ENCODE data around the gene KDM5A. TPM values are rescaled to one million over a fixed set of nuclear protein-coding genes. Genes with fewer than 3 reads are reported as not detected.

Gene KDM5A
- total RNA-seq, 4 donors from 2014 or later = 52.1 to 72.3 (median 66.2) TPM

GRCh38 chr12:265096-265495, 124.0 kb downstream of the KDM5A start:
- no peak for DNase-seq
- intact Hi-C loops (cut with DNase I) = no loop called here
- 45 to 48% methylated on average over 3 of the region's 3 CpGs for WGBS, 2 donors
- Histone ChIP-seq H3K9me3 (no peaks in the 10 kb centered on the region), H3K27ac (no peak overlapping the region), H3K4me3 (replicated peaks in 1 of 3) (no peak overlapping the region), H3K4me1 (peaks cover 15% of the 10 kb centered on the region in 2 donors), H3K27me3 (no peaks in the 10 kb centered on the region), H3K36me3 (no peaks in the 10 kb centered on the region)
- TF ChIP-seq, protein P1, sequence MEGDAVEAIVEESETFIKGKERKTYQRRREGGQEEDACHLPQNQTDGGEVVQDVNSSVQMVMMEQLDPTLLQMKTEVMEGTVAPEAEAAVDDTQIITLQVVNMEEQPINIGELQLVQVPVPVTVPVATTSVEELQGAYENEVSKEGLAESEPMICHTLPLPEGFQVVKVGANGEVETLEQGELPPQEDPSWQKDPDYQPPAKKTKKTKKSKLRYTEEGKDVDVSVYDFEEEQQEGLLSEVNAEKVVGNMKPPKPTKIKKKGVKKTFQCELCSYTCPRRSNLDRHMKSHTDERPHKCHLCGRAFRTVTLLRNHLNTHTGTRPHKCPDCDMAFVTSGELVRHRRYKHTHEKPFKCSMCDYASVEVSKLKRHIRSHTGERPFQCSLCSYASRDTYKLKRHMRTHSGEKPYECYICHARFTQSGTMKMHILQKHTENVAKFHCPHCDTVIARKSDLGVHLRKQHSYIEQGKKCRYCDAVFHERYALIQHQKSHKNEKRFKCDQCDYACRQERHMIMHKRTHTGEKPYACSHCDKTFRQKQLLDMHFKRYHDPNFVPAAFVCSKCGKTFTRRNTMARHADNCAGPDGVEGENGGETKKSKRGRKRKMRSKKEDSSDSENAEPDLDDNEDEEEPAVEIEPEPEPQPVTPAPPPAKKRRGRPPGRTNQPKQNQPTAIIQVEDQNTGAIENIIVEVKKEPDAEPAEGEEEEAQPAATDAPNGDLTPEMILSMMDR (IDR thresholded peaks at IDR 0.05) = no peak
- no peak for TF ChIP-seq POLR2A (IDR thresholded peaks at IDR 0.05)

DNA sequence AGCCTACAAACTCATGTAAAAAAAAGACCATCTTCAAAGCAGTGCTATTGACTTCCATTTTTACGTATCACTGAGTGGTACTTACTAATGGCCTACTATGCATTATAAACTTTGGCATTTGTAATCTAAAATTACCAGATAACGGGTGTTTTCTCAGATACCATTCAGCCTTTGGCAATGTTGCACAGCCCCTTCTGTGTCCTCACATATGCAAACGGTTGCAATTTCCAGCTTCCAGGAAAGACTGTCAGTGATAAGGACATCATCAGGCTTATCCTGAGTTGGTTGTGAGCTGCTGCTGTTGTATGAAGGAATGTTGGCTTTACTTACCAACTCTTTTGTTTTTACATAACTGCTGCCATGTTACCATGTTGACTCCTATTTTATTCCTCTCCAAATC, 124.9 kb downstream of the KDM5A start:
- WGBS, 2 donors = 83 to 87% methylated on average over 3 of the region's 3 CpGs
- H3K27me3 ChIP-seq = no peaks in the 10 kb centered on the region

GRCh38 chr12:263574-263973, 125.5 kb downstream of the KDM5A start:
- WGBS, 2 donors = 90 to 92% methylated on average over 9 of the region's 9 CpGs
- no peak for DNase-seq
- Histone ChIP-seq H3K27ac (no peak overlapping the region), H3K9me3 (no peaks in the 10 kb centered on the region), H3K27me3 (no peaks in the 10 kb centered on the region), H3K36me3 (no peaks in the 10 kb centered on the region), H3K4me3 (replicated peaks in 1 of 3) (no peak overlapping the region), H3K4me1 (peaks cover 15% of the 10 kb centered on the region in 2 donors)
- TF ChIP-seq, protein P1 (IDR thresholded peaks at IDR 0.05) = no peak
- TF ChIP-seq POLR2A (IDR thresholded peaks at IDR 0.05) = no peak
- intact Hi-C loops (cut with DNase I) = no loop called here

More for the DNA sequence above, 124.9 kb downstream of the KDM5A start:
- H3K4me1 ChIP-seq = peaks cover 15% of the 10 kb centered on the region in 2 donors
- H3K36me3 ChIP-seq = no peaks in the 10 kb centered on the region
- intact Hi-C loops (cut with DNase I) = no loop called here
- H3K27ac ChIP-seq = no peak overlapping the region
- H3K4me3 ChIP-seq (replicated peaks in 1 of 3) = no peak overlapping the region
- no peak for TF ChIP-seq POLR2A (IDR thresholded peaks at IDR 0.05)
- TF ChIP-seq, protein P1 (IDR thresholded peaks at IDR 0.05) = no peak
- H3K9me3 ChIP-seq = no peaks in the 10 kb centered on the region
- DNase-seq = no peak

DNA sequence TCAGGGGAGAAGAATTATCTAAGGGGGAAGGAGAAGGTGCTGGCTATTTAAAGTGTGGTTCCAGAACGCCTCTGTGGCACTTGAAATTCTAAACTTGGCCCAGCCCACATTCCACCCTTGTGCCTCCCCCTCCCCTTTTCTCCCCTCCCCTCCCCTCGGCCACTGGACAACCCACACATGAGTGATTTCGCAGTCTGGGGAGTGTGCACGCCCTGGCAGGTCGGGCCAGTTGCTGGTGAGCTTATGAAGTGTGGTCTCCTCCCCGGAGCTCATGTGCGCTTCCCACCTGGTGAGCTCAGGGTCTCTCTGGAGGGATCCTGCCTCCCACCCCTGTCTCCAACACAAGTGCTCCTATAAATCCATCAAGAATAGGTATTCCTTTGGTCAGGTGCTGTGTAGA, 126.3 kb downstream of the KDM5A start, which contains the start of gene SLC6A13:
Gene SLC6A13 (minus strand): TSS at position 20 of the 400 bp plus-strand sequence. CDS start 2,784 bp downstream, outside the sequence.
- intact Hi-C loops (cut with DNase I) = no loop called here
- 17 to 20% methylated on average over 7 of the region's 7 CpGs for WGBS, 2 donors
- Histone ChIP-seq H3K36me3 (no peaks in the 10 kb centered on the region), H3K4me1 (peaks cover 15% of the 10 kb centered on the region in 2 donors), H3K27me3 (no peaks in the 10 kb centered on the region), H3K9me3 (no peaks in the 10 kb centered on the region), H3K27ac (peak within 1 kb of the TSS; percentile 49 to 69 (median 63)), H3K4me3 (replicated peaks in 1 of 3) (peak within 1 kb of the TSS in 1 of 3 donors; percentile 12)
- peak; percentile 90 to 92 for DNase-seq
- peak in 1 of 2 donors; percentile 79 for TF ChIP-seq POLR2A (IDR thresholded peaks at IDR 0.05)
- TF ChIP-seq, protein P1 (IDR thresholded peaks at IDR 0.05) = no peak

GRCh38 chr12:262113-262512, 127.0 kb downstream of the KDM5A start:
- intact Hi-C loops (cut with DNase I) = no loop called here
- Histone ChIP-seq H3K4me3 (replicated peaks in 1 of 3) (peak overlapping the region in 1 of 3 donors; percentile 12), H3K27me3 (no peaks in the 10 kb centered on the region), H3K9me3 (no peaks in the 10 kb centered on the region), H3K36me3 (no peaks in the 10 kb centered on the region), H3K27ac (peak overlapping the region; percentile 49 to 69 (median 63)), H3K4me1 (peaks cover 15% of the 10 kb centered on the region in 2 donors)
- TF ChIP-seq, protein P1 (IDR thresholded peaks at IDR 0.05) = no peak
- no peak for TF ChIP-seq POLR2A (IDR thresholded peaks at IDR 0.05)
- DNase-seq = no peak
